Fibroblast of skin of right quadriceps (primary cell): ENCODE measurements around the gene SCN2B.
"Not testable (repeated sequence)": the region's sequence is repeated elsewhere in the genome, so short reads cannot be mapped to it uniquely, and the experiment has no call there.

Source experiments
- DNase-seq: peaks from one replicate; pipeline ENCODE4 v3.0.0-alpha.2; 2013

SCN2B gene

GRCh38 chr11:118205606-118206378 is 29.4 kb upstream of the SCN2B start:
- DNase-seq = no peak

GRCh38 chr11:118202599-118203422 is 26.4 kb upstream of the SCN2B start:
- no peak for DNase-seq

GRCh38 chr11:118201966-118202365 is 25.5 kb upstream of the SCN2B start:
- no peak for DNase-seq

DNA sequence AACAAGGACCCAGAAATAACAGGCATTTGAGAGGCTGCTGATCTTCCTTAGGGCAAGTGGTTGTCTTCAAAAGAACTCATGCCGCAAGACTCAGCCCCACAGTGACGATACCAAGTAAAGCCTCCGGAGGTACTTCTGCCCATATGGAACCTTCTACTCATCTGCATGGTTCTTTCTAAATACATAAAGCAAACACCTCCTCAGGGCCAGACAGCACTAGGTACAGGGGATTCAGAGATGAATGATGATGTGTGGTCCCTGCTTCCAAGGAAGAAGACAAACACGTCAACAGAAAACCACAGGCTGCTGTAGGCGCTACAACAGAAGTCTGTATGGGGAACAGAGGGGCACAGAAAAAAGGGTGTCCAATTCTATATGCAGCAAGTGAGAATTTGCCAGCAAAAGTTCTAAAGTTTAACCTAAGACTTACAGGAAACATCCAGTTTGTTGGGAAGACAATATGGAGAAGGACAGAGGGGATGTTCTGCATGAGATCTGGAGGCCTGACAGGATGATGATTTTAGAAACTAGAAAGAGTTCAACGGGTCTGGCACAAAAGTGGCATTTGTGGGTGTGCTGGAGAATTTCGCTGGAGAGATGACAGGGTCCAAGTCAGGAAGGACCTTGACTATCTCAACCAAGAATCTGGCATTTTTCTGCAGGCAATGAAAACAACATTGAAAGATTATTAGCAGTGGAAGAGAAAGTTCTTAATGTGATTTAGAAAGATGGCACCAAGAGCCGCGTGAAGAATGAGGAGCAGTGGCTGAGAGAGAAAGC is 24.7 kb upstream of the SCN2B start:
- DNase-seq = no peak

DNA sequence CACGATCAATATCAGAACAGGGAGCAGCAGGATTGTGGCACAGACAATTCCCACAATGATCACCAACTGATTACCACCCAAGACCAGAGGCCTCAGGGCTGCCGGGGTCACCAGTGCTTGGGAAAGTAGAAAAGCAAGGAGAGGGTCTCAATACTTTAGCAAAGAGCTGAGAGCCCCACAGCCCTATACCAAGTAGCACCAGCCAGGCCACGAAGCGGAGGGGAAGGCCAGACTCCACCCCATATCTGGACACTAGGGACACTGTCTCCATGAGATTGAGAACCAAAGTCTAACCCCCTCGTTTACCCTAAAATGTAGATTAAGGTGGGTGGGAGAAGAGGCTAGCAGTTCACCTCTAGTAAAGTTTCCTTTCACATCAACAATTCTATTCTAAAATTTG is 24.1 kb upstream of the SCN2B start:
- DNase-seq = no peak

- DNase-seq = no peak
Observed at GRCh38 chr11:118199135-118199534, 22.7 kb upstream of the SCN2B start.

DNA sequence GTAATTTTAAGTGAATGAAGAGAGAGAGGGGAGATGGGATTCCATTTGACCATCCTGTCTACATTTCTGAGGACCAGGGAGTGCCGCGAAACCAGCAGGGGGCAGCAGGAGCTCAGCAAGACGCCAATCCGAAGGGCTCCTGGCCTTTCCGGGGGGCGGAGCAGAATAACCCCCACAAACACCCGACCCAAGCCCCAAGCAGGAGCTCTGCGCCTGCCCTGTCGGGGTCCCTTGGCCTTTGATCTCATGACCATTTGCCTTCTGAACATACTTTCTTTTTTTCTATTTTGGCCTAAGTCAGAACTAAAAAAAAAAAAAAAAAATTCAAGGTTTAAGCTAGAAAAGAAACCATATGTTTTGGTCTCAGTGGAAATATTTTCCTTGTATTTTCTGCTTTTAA is 21.9 kb upstream of the SCN2B start:
- DNase-seq = peak; percentile 45

GRCh38 chr11:118194835-118195627 is 18.6 kb upstream of the SCN2B start:
- peak; percentile 52 for DNase-seq

- DNase-seq = no peak
Observed at GRCh38 chr11:118193910-118194566, 17.6 kb upstream of the SCN2B start.

DNA sequence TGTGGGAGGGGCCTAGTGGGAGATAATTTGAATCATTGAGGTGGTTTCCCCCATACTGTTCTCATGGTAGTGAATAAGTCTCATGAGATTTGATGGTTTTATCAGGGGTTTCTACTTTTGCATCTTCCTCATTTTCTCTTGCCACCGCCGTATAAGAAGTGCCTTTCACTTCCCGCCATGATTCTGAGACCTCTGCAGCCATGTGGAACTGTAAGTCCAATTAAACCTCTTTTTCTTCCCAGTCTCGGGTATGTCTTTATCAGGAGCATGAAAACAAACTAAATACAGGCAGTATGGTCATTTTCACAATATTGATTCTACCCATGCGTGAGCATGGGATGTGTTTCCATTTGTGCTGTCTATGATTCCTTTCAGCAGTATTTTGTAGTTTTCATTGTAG is 16.4 kb upstream of the SCN2B start:
- not testable (repeated sequence) for DNase-seq

- not testable (repeated sequence) for DNase-seq
Observed at GRCh38 chr11:118190942-118191506, 14.6 kb upstream of the SCN2B start.

DNA sequence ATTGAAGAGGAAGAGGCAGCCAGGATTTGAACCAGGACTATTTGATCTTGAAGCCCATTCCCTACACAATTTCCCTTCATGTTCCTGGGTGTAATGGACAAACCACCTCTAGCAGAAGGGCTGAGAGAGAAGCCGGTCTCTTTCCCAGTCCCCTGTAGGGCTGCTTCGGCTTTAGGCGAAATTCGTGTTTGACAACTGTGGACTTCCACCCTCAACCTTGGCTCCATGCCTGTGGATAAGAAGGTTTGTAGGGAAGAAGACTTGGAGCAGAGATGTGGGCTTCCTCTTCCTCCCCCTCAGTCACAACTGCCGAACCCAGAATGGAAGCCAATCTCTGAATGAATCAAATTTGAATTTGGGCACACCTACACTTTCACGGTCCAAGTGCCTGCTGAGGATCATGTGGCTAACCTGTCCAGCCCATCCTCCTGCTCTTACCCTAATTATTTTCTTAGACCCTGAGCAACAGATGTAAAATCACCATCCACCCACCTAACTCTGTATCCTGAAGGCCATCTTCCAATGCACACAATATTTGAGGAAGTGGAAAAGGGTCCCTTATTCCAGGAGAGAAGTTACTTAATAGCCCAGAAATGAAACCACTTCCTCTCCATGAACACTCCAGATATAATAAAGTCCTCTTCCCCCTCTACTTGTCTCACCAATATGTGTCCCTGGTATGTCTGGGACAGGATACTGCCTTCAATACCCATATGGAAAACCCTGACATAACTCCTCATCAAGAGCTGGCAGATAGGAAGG is 10.1 kb upstream of the SCN2B start:
- DNase-seq = no peak

GRCh38 chr11:118184784-118185579 is 8.5 kb upstream of the SCN2B start:
- DNase-seq = no peak

GRCh38 chr11:118183691-118184090 is 7.3 kb upstream of the SCN2B start:
- not testable (repeated sequence) for DNase-seq

DNA sequence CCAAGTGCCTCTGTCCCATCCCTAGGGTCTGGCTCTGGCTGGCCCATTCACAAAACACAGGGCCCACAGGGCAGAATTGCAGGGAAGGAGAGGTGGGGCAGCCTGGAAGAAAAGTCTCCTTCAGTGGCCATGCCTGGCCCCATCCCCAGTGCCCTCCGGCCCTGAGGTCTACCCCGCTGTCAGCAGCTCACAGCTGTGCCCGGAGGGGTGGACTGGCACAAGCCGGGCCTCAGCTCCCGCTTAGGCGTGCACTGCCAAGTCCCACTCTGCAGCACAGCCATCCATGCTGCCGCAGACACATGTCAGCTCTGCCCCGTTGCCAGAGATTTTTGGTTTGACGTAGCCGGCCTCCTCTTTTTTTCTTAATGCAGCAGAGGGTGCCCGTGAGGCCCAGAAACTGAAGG is 3.9 kb upstream of the SCN2B start:
- DNase-seq = peak; percentile 74

DNA sequence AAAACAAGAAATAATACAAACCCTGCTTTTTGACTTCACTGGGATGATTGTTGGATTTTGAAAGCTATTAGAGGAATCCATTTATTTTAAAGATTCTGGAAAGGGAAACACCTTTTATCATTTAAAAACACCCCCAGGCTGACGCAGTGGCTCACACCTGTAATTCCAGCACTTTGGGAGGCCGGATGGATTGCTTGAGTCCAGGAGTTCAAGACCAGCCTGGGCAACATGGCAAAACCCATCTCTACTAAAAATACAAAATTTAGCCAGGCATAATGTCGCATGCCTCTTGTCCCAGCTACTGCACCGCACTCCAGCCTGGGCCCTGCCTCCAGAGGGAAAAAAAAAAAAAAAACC is 317 bp upstream of the SCN2B start:
- no peak for DNase-seq

GRCh38 chr11:118175031-118175992 is 1.1 kb downstream of the SCN2B start:
- peak; percentile 60 for DNase-seq

GRCh38 chr11:118174006-118174567 is 2.4 kb downstream of the SCN2B start:
- no peak for DNase-seq
